LHCN-M2 (cell line): ENCODE results near the gene PLEK. TPM values are rescaled to one million over a fixed set of nuclear protein-coding genes. Genes with fewer than 3 reads are reported as not detected.
"Not testable (repeated sequence)": the region's sequence is repeated elsewhere in the genome, so short reads cannot be mapped to it uniquely, and the experiment has no call there.

Source experiments
- DNase-seq: peaks from one replicate; pipeline ENCODE4 v3.0.0-alpha.2; 2012; ENCODE audit warnings: low read depth
- total RNA-seq: library from RNA; depleted of rRNA; stranded (reverse); fragments of >200 nt; gene quantifications from 2 replicates; pipeline ENCODE4 v1.2.3, GENCODE V29; 2014; rRNA removed

Gene PLEK
- total RNA-seq, 1 experiment from 2014 or later = not detected

DNA sequence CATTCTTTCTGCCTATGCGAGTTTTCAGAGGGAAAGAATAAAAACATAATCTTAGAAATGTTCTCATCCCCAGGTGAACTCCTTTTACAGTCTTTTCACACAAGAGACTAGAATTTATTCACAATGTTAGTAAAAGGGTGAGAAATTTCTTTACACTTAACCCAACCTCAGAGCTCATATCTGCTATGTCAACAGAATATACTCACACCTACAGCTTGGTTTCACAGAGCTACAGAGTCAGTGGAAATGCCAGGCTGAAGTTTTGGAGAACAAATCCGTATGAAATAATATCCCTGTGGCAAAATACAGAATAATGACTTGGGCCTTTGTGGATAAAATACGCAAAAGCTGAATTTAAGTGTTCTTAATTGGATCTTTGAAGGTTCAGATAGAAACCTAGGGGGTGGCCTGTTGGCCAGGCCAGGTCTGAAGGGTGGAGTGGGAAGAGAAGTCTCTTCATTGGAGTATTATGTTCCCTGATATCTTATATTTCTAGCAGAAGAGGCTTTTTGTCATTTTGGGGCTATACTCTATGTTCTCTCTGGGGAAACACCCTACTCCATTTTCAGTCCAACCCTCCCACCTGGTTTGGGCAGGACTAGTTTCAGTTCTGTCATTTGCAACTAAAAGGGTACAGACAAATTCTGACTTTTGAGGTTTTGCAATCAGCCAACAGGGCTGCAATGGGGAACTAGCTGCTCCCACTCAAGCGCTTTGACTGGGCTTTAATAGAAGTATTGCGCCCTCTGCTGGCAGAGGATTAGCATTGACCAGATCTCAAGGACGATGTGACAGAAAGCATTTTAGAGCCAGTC lies 76.3 kb downstream of the PLEK start:
- peak; percentile 83 for DNase-seq

DNA sequence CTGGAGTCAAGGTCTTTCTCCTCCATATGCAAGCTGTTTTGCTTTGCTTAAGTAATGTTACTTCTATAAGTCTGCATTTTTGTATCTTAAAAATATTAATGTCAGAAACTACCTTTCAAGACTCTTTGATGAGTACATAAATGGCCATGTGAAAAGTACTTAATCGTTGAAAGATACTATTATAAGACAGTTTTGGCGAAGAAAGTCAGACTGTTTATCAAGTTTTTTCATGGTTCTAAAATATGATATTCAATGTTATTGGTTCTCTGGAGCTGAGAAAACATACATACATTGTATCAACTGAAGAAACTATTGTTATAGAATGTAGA lies 76.9 kb downstream of the PLEK start:
- no peak for DNase-seq

DNA sequence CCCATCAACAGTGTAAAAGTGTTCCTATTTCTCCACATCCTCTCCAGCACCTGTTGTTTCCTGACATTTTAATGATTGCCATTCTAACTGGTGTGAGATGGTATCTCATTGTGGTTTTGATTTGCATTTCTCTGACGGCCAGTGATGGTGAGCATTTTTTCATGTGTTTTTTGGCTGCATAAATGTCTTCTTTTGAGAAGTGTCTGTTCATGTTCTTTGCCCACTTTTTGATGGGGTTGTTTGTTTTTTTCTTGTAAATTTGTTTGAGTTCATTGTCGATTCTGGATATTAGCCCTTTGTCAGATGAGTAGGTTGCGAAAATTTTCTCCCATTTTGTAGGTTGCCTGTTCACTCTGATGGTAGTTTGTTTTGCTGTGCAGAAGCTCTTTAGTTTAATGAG lies 81.3 kb downstream of the PLEK start:
- DNase-seq = not testable (repeated sequence)

Other genes starting within 250 kb of the PLEK start
- gene PNO1, start 207.4 kb upstream of the PLEK start, total RNA-seq = 31.7 and 35.3 TPM in 2 replicates
- gene PPP3R1, start 112.8 kb upstream of the PLEK start, total RNA-seq = 20.2 and 23.5 TPM in 2 replicates
- gene CNRIP1, start 45.3 kb upstream of the PLEK start, total RNA-seq = 31.6 and 36.4 TPM in 2 replicates
- gene FBXO48, start 102.0 kb downstream of the PLEK start, total RNA-seq = 0.64 and 1.0 TPM in 2 replicates
- 2.0 and 3.4 TPM in 2 replicates for gene APLF, start 102.3 kb downstream of the PLEK start, total RNA-seq